SK-N-SH treated with all-trans-retinoic acid at 6 μM for 48 hours (cell line): ENCODE measurements around the gene FMN1.

Experiments used
- ATAC-seq: fragments of 200-7000 bp; cut with Tn5 transposase; 3 replicates; pipeline ENCODE4 v1.9.1; 2020; ENCODE audit warnings: mild to moderate bottlenecking, moderate library complexity
- BACH2 ChIP-seq: fragments of 250-450 bp; sonication (Bioruptor Pico); IDR thresholded peaks from 2 replicates; pipeline ENCODE4 v1.9.0; 2021; ENCODE audit warnings: mild to moderate bottlenecking, borderline replicate concordance
- CREB5 ChIP-seq: fragments of 250-450 bp; sonication (Bioruptor Pico); IDR thresholded peaks from 2 replicates; pipeline ENCODE4 v1.5.1; 2020; ENCODE audit warnings: low read depth, mild to moderate bottlenecking, moderate library complexity
- CSDC2 ChIP-seq: fragments of 250-450 bp; sonication (Bioruptor Pico); IDR thresholded peaks from 2 replicates; pipeline ENCODE4 v1.5.0; 2020; ENCODE audit warnings: mild to moderate bottlenecking, moderate library complexity
- CSRNP3 ChIP-seq: fragments of 250-450 bp; sonication (Bioruptor Pico); IDR thresholded peaks from 2 replicates; pipeline ENCODE4 v1.5.1; 2021; ENCODE audit warnings: mild to moderate bottlenecking, moderate library complexity
- ISL1 ChIP-seq: fragments of 250-450 bp; sonication (Bioruptor Pico); IDR thresholded peaks from 2 replicates; pipeline ENCODE4 v2.1.2; 2022; ENCODE audit warnings: mild to moderate bottlenecking, moderate library complexity
- OSR1 ChIP-seq: fragments of 250-450 bp; sonication (Bioruptor Pico); IDR thresholded peaks from 2 replicates; pipeline ENCODE4 v1.8.0; 2022; ENCODE audit warnings: moderate library complexity, mild to moderate bottlenecking, inconsistent platforms
- PATZ1 ChIP-seq: fragments of 250-450 bp; sonication (Bioruptor Pico); IDR thresholded peaks from 2 replicates; pipeline ENCODE4 v1.8.0; 2020; ENCODE audit warnings: mild to moderate bottlenecking, moderate library complexity, borderline replicate concordance
- PPARA ChIP-seq: fragments of 250-450 bp; sonication (Bioruptor Pico); IDR thresholded peaks from 2 replicates; pipeline ENCODE4 v1.5.0; 2020; ENCODE audit warnings: mild to moderate bottlenecking, borderline replicate concordance
- TCF4 ChIP-seq: fragments of 250-450 bp; sonication (Bioruptor Pico); IDR thresholded peaks from 2 replicates; pipeline ENCODE4 v1.8.0; 2021; ENCODE audit warnings: mild to moderate bottlenecking, moderate library complexity, borderline replicate concordance
- TSHZ2 ChIP-seq: fragments of 250-450 bp; sonication (Bioruptor Pico); IDR thresholded peaks from 2 replicates; pipeline ENCODE4 v1.5.0; 2020; ENCODE audit warnings: mild to moderate bottlenecking, moderate library complexity
- ZC3H10 ChIP-seq: fragments of 250-450 bp; sonication (Bioruptor Pico); IDR thresholded peaks from 2 replicates; pipeline ENCODE4 v1.5.1; 2021; ENCODE audit warnings: mild to moderate bottlenecking, moderate library complexity
- ZFP3 ChIP-seq: fragments of 250-450 bp; sonication (Bioruptor Pico); IDR thresholded peaks from 2 replicates; pipeline ENCODE4 v1.5.0; 2020; ENCODE audit warnings: mild to moderate bottlenecking, moderate library complexity
- ZFP30 ChIP-seq: fragments of 450-650 bp; formaldehyde crosslinking; IDR thresholded peaks from 2 replicates; pipeline ENCODE4 v1.5.0; 2022; ENCODE audit warnings: mild to moderate bottlenecking, moderate library complexity
- ZNF565 ChIP-seq: fragments of 450-650 bp; formaldehyde crosslinking; conservative IDR thresholded peaks from 2 replicates; pipeline ENCODE4 v1.5.0; 2020; ENCODE audit warnings: low read depth, mild to moderate bottlenecking, moderate library complexity
- ZNF70 ChIP-seq: fragments of 450-650 bp; formaldehyde crosslinking; IDR thresholded peaks from 2 replicates; pipeline ENCODE4 v1.5.0; 2020; ENCODE audit warnings: mild to moderate bottlenecking, moderate library complexity
- ZNF8 ChIP-seq: fragments of 450-650 bp; formaldehyde crosslinking; IDR thresholded peaks from 2 replicates; pipeline ENCODE4 v1.5.0; 2020; ENCODE audit warnings: mild to moderate bottlenecking, moderate library complexity

The FMN1 gene

GRCh38 chr15:32840507-32841245, 353.8 kb downstream of the FMN1 start (continued):
- no peak for TF ChIP-seq CREB5 (CRISPR knock-in tag)
- TF ChIP-seq ZNF565 = no peak
- TF ChIP-seq, all 23 proteins: peak for 0

- ATAC-seq = peak; percentile 70
- TF ChIP-seq ISL1 (0 out of 2 replicates have a peak, but pooled peaks have one; percentile 20), CSRNP3 (CRISPR knock-in tag) (no peak)
Observed at GRCh38 chr15:32838820-32839219, 355.7 kb downstream of the FMN1 start.

GRCh38 chr15:32838338-32838737, 356.2 kb downstream of the FMN1 start:
- no peak for ATAC-seq
- no peak for TF ChIP-seq ISL1
- TF ChIP-seq ZC3H10 (CRISPR knock-in tag) = no peak
- TF ChIP-seq CSDC2 = no peak
- TF ChIP-seq PPARA (CRISPR knock-in tag) = no peak
- no peak for TF ChIP-seq ZNF8
- TF ChIP-seq CREB5 (CRISPR knock-in tag) = no peak

- TF ChIP-seq BACH2 (CRISPR knock-in tag) = no peak
- TF ChIP-seq TCF4 (CRISPR knock-in tag) = no peak
- TF ChIP-seq ZFP30 (CRISPR knock-in tag) = no peak
- TF ChIP-seq ZFP3 (CRISPR knock-in tag) = no peak
- TF ChIP-seq PATZ1 = no peak
- TF ChIP-seq ZC3H10 (CRISPR knock-in tag) = no peak
- TF ChIP-seq TSHZ2 (CRISPR knock-in tag) = no peak
- no peak for TF ChIP-seq ZNF565
- no peak for TF ChIP-seq PPARA (CRISPR knock-in tag)
- TF ChIP-seq CSDC2 = no peak
- no peak for TF ChIP-seq CREB5 (CRISPR knock-in tag)
- TF ChIP-seq OSR1 (CRISPR knock-in tag) = no peak
- no peak for TF ChIP-seq ZNF70 (CRISPR knock-in tag)
- ATAC-seq = no peak
Observed at GRCh38 chr15:32837935-32838334, 356.6 kb downstream of the FMN1 start.
